Superior temporal gyrus (tissue), 1 donor: Measurements from ENCODE around the gene SPATA24.
"Not testable (repeated sequence)": the region's sequence is repeated elsewhere in the genome, so short reads cannot be mapped to it uniquely, and the experiment has no call there.

Source experiments
- DNase-seq: peaks from one replicate; pipeline ENCODE4 v3.0.0-alpha.2; 2016; ENCODE audit errors: extremely low spot score

The SPATA24 gene

DNA sequence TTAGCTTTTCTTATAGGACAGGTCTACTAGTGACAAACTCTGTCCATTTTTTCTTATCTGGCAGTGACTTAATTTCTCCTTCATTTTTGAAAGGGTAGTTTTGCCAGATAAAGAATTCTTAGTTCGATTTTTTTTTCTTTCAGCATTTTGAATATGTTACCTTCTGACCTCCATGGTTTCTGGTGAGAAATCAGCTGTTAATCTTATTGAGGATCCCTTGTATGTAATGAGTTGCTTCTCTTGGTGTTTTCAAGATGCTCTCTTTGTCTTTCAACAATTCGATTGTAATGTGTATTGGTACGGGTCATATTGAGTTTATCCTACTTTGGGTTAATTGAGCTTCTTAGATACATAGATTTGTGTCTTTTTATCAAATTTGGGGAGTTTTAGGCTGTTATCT, 49.7 kb downstream of the SPATA24 start:
- no peak for DNase-seq

DNA sequence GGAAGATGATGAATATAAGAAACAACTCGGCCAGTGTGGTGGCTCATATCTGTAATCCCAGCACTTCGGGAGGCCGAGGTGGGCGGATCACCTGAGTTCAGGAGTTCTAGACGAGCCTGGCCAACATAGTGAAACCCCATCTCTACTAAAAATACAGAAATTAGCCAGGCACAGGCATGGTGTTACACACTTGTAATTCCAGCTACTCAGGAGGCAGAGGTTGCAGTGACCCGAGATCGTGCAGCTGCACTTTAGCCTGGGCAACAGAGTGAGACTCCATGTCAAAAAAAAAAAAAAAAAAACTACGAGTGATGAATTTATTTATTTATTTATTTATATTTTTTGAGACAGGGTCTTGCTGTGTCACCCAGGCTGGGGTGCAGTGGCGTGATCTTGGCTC, 56.0 kb downstream of the SPATA24 start:
- DNase-seq = not testable (repeated sequence)
